Right lobe of liver (tissue), 6 donors: ENCODE results near the gene PTPRM. TPM values are rescaled to one million over a fixed set of nuclear protein-coding genes. Genes with fewer than 3 reads are reported as not detected.
A peak's percentile ranks its signal among the peaks of the same experiment; 100 is the strongest.

ENCODE experiments used
- ATAC-seq, 4 donors: fragments of 200-7000 bp; cut with Tn5 transposase; one replicate each; pipeline ENCODE4 v1.9.1; 2020; ENCODE audit warnings: mild to moderate bottlenecking in 4 of 4, moderate library complexity in 4 of 4
- DNase-seq, 3 donors: peaks; one replicate each; pipeline ENCODE4 v3.0.0-alpha.2; 2020
- H3K27ac ChIP-seq, 3 donors: fragments of 200-600 bp; one replicate each; pipeline ENCODE4 v1.8.0; 2022
- H3K27me3 ChIP-seq, 2 donors: fragments of 200-600 bp; one replicate each; pipeline ENCODE4 v1.8.0; 2022
- H3K36me3 ChIP-seq, 4 donors: fragments of 200-600 bp; sonication (generic) in 1 of 4; one replicate each; pipeline versions ENCODE4 v1.5.1 to v1.8.0; 2017 to 2022; ENCODE audit warnings: control low read depth in 1 of 4
- H3K4me1 ChIP-seq, 4 donors: fragments of 200-600 bp; sonication (generic) in 1 of 4; one replicate each; pipeline versions ENCODE4 v1.5.1 to v1.8.0; 2017 to 2022; ENCODE audit warnings: control low read depth in 1 of 4
- H3K4me3 ChIP-seq, 3 donors: fragments of 200-600 bp; one replicate each; pipeline ENCODE4 v1.8.0; 2022
- H3K9me3 ChIP-seq, 4 donors: fragments of 200-600 bp; sonication (generic) in 1 of 4; one replicate each; pipeline versions ENCODE4 v1.5.1 to v1.8.0; 2017 to 2022; ENCODE audit warnings: control low read depth in 1 of 4
- POLR2A ChIP-seq: fragments of 450-650 bp; IDR thresholded peaks from one replicate; pipeline ENCODE4 v1.6.1; 2017; ENCODE audit warnings: antibody characterized with exemption, mild to moderate bottlenecking
- WGBS: methylation state at CpG from one replicate; pipeline ENCODE4 v1.1.6; 2018; ENCODE audit warnings: low coverage, low lambda C conversion rate; ENCODE audit not compliant: insufficient coverage; ENCODE audit errors: missing lambda C conversion rate; 5-methylcytosine and 5-hydroxymethylcytosine counted together
- intact Hi-C, 2 donors: fragments of 100-400 bp; cut with DNase I; formaldehyde crosslinking; loops; one replicate each; pipeline versions ENCODE4 v1.11.2 to v1.14.1; 2022
- total RNA-seq, 6 experiments: library from RNA; depleted of rRNA in 2 of 6; stranded (reverse); fragments of >200 nt in 2 of 6; fragmentation: NEBNext Ultra II Directional in 3 of 6; extraction: Animal tissue kit (Norgen Biotek cat#: 25700) in 3 of 6; gene quantifications; one replicate each; pipeline versions ENCODE4 v1.1.0 to v1.2.4, GENCODE V29; 2016 to 2023
- TF ChIP-seq, protein P1 (sequence below), 4 donors: fragments of 200-600 bp in 3 of 4; fragments of 450-650 bp in 1 of 4; IDR thresholded peaks; one replicate each; pipeline versions ENCODE4 v1.5.1 to v1.8.0; 2016 to 2022; ENCODE audit warnings: antibody characterized with exemption in 4 of 4, mild to moderate bottlenecking in 2 of 4
- donor health status: DM: no; HTN: yes; CAD: no.
- donor health status: DM: no; HTN: no; CAD: no.
- donor health status: DM: no; HTN: no; CAD: no.
- donor health status: DM: no; HTN: yes; CAD: no.
- donor health status: DM: no; HTN: yes; CAD: no.

Gene PTPRM
- total RNA-seq, 6 experiments from 2014 or later: 15.1 to 45.7 (median 26.5) TPM

DNA sequence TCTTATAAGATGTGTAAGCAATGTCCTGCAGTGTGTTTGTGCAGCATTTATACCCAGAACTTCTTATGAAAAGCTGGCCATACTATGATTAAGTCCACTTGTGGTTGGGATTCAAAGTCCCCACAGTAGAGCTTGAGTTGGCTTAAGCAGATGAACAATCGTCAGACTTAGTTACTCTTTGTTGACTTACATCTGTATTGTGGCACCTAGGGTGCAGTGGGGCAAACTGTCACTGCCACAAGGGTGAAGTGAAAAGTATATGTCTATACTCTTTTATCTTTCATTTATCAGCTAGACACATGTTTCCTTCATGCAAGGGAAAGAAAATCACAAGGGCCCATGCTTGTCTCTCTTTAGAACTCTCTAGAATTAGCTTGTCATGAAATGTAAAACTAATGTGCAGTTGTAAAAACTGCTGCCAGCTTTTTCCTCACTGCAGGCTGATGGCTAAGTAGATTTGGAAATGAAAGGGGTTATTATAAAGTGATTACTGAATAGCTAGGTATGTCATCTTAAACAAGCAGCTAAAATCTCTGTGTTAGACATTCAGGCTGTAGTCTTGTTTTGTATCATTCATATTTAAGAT lies 474.5 kb downstream of the PTPRM start:
- 36% methylated on average over 1 of the region's 1 CpG for WGBS
- no peaks in the 10 kb centered on the region for H3K27me3 ChIP-seq

GRCh38 chr18:8044004-8044403 lies 476.9 kb downstream of the PTPRM start:
- 79% methylated on average over 3 of the region's 4 CpGs for WGBS
- Histone ChIP-seq H3K36me3 (no peaks in the 10 kb centered on the region), H3K4me1 (no peaks in the 10 kb centered on the region), H3K9me3 (no peaks in the 10 kb centered on the region), H3K27ac (no peak overlapping the region), H3K27me3 (no peaks in the 10 kb centered on the region), H3K4me3 (no peak overlapping the region)
- intact Hi-C loops: no loop called here
- ATAC-seq: no peak
- no peak for TF ChIP-seq POLR2A
- TF ChIP-seq, protein P1, sequence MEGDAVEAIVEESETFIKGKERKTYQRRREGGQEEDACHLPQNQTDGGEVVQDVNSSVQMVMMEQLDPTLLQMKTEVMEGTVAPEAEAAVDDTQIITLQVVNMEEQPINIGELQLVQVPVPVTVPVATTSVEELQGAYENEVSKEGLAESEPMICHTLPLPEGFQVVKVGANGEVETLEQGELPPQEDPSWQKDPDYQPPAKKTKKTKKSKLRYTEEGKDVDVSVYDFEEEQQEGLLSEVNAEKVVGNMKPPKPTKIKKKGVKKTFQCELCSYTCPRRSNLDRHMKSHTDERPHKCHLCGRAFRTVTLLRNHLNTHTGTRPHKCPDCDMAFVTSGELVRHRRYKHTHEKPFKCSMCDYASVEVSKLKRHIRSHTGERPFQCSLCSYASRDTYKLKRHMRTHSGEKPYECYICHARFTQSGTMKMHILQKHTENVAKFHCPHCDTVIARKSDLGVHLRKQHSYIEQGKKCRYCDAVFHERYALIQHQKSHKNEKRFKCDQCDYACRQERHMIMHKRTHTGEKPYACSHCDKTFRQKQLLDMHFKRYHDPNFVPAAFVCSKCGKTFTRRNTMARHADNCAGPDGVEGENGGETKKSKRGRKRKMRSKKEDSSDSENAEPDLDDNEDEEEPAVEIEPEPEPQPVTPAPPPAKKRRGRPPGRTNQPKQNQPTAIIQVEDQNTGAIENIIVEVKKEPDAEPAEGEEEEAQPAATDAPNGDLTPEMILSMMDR (IDR thresholded peaks at IDR 0.05): no peak
- no peak for DNase-seq

More for the DNA sequence above, 474.5 kb downstream of the PTPRM start:
- ATAC-seq (peak in 3 of 4 donors; percentile 51 to 78 (median 56)), DNase-seq (no peak)
- no peaks in the 10 kb centered on the region for H3K4me1 ChIP-seq
- no peaks in the 10 kb centered on the region for H3K36me3 ChIP-seq
- H3K4me3 ChIP-seq: no peak overlapping the region
- TF ChIP-seq, protein P1 (IDR thresholded peaks at IDR 0.05): no peak
- TF ChIP-seq POLR2A: no peak
- intact Hi-C loops: no loop called here
- H3K9me3 ChIP-seq: no peaks in the 10 kb centered on the region
- no peak overlapping the region for H3K27ac ChIP-seq

DNA sequence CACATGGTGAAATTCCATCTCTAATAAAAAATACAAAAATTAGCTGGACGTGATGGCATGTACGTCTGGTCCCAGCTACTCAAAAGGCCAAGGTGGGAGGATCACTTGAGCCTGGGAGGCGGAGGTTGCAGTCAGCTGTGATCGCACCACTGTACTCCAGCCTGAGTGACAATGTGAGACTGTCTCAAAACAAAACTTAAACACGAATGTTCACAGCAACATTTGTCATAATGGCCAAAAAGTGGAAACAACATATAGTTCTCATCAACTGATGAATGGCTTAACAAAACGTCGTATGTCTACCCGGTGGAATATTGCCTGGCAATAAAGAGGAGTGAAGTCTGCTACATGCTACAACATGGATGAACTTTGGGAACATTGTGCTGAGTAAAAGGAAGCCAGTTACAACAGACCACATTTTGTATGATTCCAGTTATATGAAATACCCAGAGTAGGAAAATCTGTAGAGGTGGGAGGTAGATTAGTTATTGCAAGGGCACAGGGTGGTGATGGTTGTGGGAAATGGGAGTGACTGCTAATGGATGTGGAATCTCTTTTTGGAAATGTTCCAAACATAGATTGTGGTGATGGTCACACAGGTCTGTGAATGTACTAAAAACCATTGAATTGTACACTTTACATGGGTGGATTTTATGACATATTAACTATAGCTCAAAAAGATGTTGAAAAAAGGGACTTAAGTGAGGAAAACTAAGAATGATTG lies 478.2 kb downstream of the PTPRM start:
- TF ChIP-seq POLR2A: no peak
- TF ChIP-seq, protein P1 (IDR thresholded peaks at IDR 0.05): no peak
- 81% methylated on average over 8 of the region's 8 CpGs for WGBS
- H3K4me3 ChIP-seq: no peak overlapping the region
- H3K27me3 ChIP-seq: no peaks in the 10 kb centered on the region
- no peak for DNase-seq
- ATAC-seq: no peak
- H3K9me3 ChIP-seq: no peaks in the 10 kb centered on the region
- no peaks in the 10 kb centered on the region for H3K4me1 ChIP-seq
- no peaks in the 10 kb centered on the region for H3K36me3 ChIP-seq
- no peak overlapping the region for H3K27ac ChIP-seq
- intact Hi-C loops: no loop called here

- DNase-seq: no peak
- Histone ChIP-seq H3K9me3 (no peaks in the 10 kb centered on the region), H3K4me3 (no peak overlapping the region), H3K4me1 (no peaks in the 10 kb centered on the region), H3K36me3 (no peaks in the 10 kb centered on the region), H3K27ac (no peak overlapping the region), H3K27me3 (no peaks in the 10 kb centered on the region)
- intact Hi-C loops: no loop called here
- 83% methylated on average over 8 of the region's 8 CpGs for WGBS
- TF ChIP-seq POLR2A: no peak
- TF ChIP-seq, protein P1 (IDR thresholded peaks at IDR 0.05): no peak
- ATAC-seq: no peak
Observed at GRCh38 chr18:8045884-8046281, 478.8 kb downstream of the PTPRM start.
